ENCODE measurements around the gene MRPL51. TPM values are rescaled to one million over a fixed set of nuclear protein-coding genes. Genes with fewer than 3 reads are reported as not detected.

The MRPL51 gene
- total and polyA plus RNA-seq, 10 of the 15 experiments (the other 5 are each of a cell fraction or from before 2014, with no cell fraction given) = 137 to 1,202 (median 267) TPM

DNA sequence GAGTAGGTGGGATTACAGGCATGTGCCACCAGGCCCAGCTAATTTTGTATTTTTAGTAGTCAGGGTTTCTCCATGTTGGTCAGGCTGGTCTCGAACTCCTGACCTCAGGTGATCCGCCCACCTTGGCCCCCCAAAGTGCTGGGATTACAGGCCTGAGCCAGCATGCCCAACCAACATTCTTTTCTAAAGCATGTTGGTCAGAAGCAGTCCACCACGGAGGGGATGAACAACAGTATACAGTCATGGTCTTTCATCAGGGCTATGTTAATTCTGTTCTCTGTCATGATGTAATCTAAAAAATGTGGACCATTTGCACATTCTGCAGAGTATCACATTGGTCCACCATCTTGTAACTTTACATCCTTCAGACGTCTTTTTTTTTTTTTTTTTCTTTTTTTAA is 3.6 kb downstream of the MRPL51 start:
- H3K9ac ChIP-seq (ENCODE audit: control insufficient read depth, insufficient read depth, low read length) = no peak overlapping the region
- no peaks in the 10 kb centered on the region for H3K9me3 ChIP-seq (replicated peaks; ENCODE audit: control insufficient read depth, insufficient read depth, low read length)
- in situ Hi-C loops (cut with MboI) = no loop called here
- CTCF ChIA-PET = interaction anchor here (0.7 to 2.0 kb wide), 2 partner anchors 24 to 66 kb away, joined by 5 to 9 read pairs; no protein-coding TSS in a partner anchor
- no peaks in the 10 kb centered on the region for H3K27me3 ChIP-seq (replicated peaks in 1 of 2; ENCODE audit: control insufficient read depth in 2 of 2, insufficient read depth in 2 of 2, low read length in 1 of 2)
- WGBS (ENCODE audit: insufficient coverage, insufficient replicate concordance, low lambda C conversion rate, missing lambda C conversion rate) = 45% methylated on average over 4 of the region's 4 CpGs
- ATAC-seq (no peak), DNase-seq (ENCODE audit: low read depth, low spot score) (no peak), FAIRE-seq (no peak)
- BruUV-seq (replicated peaks) = no TSS peak
- H3K4me3 ChIP-seq = no peak overlapping the region
- peaks cover 6% of the 10 kb centered on the region; the same call in 1 of the 2 replicates for H3K4me1 ChIP-seq (ENCODE audit: control insufficient read depth, insufficient read depth, low read length)
- H2AFZ ChIP-seq (ENCODE audit: control insufficient read depth, low read depth, low read length) = no peak overlapping the region
- peaks cover 18% of the 10 kb centered on the region for H3K79me2 ChIP-seq (ENCODE audit: control insufficient read depth, insufficient read depth, low read length)
- SMC1A ChIA-PET (ENCODE audit: uncharacterized antibody, unreplicated experiment) = interaction anchor here (0.6 to 1.2 kb wide), 2 partner anchors 37 to 48 kb away, joined by 4 to 5 read pairs; no protein-coding TSS in a partner anchor
- intact Hi-C loops (cut with micrococcal nuclease; ENCODE audit: unreplicated experiment) = no loop called here
- H4K20me1 ChIP-seq (ENCODE audit: control insufficient read depth, insufficient read depth) = no peaks in the 10 kb centered on the region
- RAD21 ChIA-PET (ENCODE audit: unreplicated experiment) = interaction anchor here (0.9 kb wide), 1 partner anchor 45 kb away, joined by 3 read pairs; the partner anchor contains the start of gene GAPDH
- no peaks in the 10 kb centered on the region; a peak in 1 of 4 replicates for H3K36me3 ChIP-seq (ENCODE audit: control insufficient read depth in 2 of 2, insufficient read depth in 2 of 2, low read length in 1 of 2)
- POLR2A ChIA-PET = interaction anchor here (0.7 kb wide), 1 partner anchor 47 kb away, joined by 4 read pairs; no protein-coding TSS in a partner anchor
- TF ChIP-seq RFX5 (IDR thresholded peaks at IDR 0.05; ENCODE audit: low read depth, low read length) (no peak), MTA3 (IDR thresholded peaks at IDR 0.05; ENCODE audit: borderline replicate concordance, low read length) (no peak), HDAC2 (IDR thresholded peaks at IDR 0.05) (no peak), MEF2B (IDR thresholded peaks at IDR 0.05; ENCODE audit: partially characterized antibody, poor library complexity, severe bottlenecking) (no peak), ZNF384 (IDR thresholded peaks at IDR 0.05; ENCODE audit: borderline replicate concordance, low read depth, low read length) (no peak), FOXK2 (IDR thresholded peaks at IDR 0.05) (no peak)
- TF ChIP-seq, protein P1, sequence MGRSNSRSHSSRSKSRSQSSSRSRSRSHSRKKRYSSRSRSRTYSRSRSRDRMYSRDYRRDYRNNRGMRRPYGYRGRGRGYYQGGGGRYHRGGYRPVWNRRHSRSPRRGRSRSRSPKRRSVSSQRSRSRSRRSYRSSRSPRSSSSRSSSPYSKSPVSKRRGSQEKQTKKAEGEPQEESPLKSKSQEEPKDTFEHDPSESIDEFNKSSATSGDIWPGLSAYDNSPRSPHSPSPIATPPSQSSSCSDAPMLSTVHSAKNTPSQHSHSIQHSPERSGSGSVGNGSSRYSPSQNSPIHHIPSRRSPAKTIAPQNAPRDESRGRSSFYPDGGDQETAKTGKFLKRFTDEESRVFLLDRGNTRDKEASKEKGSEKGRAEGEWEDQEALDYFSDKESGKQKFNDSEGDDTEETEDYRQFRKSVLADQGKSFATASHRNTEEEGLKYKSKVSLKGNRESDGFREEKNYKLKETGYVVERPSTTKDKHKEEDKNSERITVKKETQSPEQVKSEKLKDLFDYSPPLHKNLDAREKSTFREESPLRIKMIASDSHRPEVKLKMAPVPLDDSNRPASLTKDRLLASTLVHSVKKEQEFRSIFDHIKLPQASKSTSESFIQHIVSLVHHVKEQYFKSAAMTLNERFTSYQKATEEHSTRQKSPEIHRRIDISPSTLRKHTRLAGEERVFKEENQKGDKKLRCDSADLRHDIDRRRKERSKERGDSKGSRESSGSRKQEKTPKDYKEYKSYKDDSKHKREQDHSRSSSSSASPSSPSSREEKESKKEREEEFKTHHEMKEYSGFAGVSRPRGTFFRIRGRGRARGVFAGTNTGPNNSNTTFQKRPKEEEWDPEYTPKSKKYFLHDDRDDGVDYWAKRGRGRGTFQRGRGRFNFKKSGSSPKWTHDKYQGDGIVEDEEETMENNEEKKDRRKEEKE (IDR thresholded peaks at IDR 0.05) = no peak
- H3K4me2 ChIP-seq (ENCODE audit: control insufficient read depth, insufficient read depth) = no peak overlapping the region
- no peak overlapping the region for H3K27ac ChIP-seq (ENCODE audit: control insufficient read depth, insufficient read depth)

Data from GM12878 (cell line).